Activated naive CD8-positive, alpha-beta T cell treated with anti-CD3 and anti-CD28 coated beads, Interleukin-2, amount 50 U/mL, for 24 hours (primary cell): Measurements from ENCODE around the gene KIAA1328.
"Not testable (repeated sequence)": the region's sequence is repeated elsewhere in the genome, so short reads cannot be mapped to it uniquely, and the experiment has no call there.

Source experiments
- ATAC-seq: fragments of 150-1000 bp; cut with Tn5 transposase; one replicate; pipeline ENCODE4 v1.10.0; 2021
- DNase-seq: peaks from one replicate; pipeline ENCODE4 v3.0.0; 2021
- H3K27ac Mint-ChIP-seq: one replicate; pipeline ENCODE4 v1.8.0; 2021; ENCODE audit warnings: mild to moderate bottlenecking, mixed read lengths
- H3K27me3 Mint-ChIP-seq: one replicate; pipeline ENCODE4 v1.8.0; 2021; ENCODE audit warnings: mixed read lengths
- H3K36me3 Mint-ChIP-seq: one replicate; pipeline ENCODE4 v1.8.0; 2021; ENCODE audit warnings: low read depth, mixed read lengths
- H3K4me1 Mint-ChIP-seq: one replicate; pipeline ENCODE4 v1.8.0; 2021; ENCODE audit warnings: mixed read lengths
- H3K4me3 Mint-ChIP-seq: one replicate; pipeline ENCODE4 v1.8.0; 2021; ENCODE audit warnings: mild to moderate bottlenecking, moderate library complexity, mixed read lengths
- H3K9me3 Mint-ChIP-seq: one replicate; pipeline ENCODE4 v1.8.0; 2021; ENCODE audit warnings: mixed read lengths

The KIAA1328 gene

DNA sequence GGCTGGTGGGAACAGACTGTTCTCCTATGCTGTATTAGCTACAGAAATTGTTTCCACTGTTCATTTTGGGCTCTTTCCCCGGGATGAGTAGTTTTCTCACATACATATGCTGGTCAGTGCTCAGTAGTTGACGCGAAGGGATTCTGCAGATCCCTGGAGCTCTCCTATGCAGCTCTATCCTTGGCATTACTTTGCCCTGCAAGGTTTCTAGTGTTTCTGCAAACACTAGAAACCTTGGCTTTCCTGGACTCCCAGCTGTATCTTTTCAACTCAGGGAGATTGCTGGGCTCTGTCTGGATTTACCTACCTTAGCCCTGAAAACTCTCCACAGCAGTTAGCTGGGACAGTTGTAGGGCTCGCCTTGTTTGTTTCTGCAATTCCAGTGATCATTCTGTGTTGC is 10.9 kb downstream of the KIAA1328 start:
- Mint-ChIP-seq H3K4me3 (no peak overlapping the region), H3K36me3 (peaks cover 44% of the 10 kb centered on the region), H3K9me3 (peaks cover 4% of the 10 kb centered on the region), H3K27ac (no peak overlapping the region), H3K27me3 (no peaks in the 10 kb centered on the region), H3K4me1 (no peaks in the 10 kb centered on the region)
- DNase-seq (no peak), ATAC-seq (no peak)

DNA sequence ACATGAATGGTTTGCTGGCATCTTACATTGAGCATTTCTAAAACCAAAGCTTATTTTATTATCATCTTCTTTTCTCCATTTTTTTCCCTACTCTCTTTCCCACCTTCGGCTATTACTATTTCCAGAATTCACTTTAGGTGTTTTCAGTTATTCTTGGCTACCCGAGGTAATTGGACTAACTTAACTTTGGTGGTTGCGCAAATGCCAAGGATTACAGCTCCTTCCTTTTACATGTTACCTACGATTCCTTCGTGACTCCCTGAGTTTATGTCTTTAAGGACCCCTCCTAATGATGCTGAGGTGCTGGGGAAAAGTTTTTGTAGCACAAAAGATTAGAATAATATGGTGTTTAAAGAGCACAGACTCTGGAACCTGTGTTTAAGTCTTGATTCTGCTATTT is 14.3 kb downstream of the KIAA1328 start:
- H3K9me3 Mint-ChIP-seq, result peaks cover 4% of the 10 kb centered on the region
- peaks cover 27% of the 10 kb centered on the region for H3K36me3 Mint-ChIP-seq
- H3K4me1 Mint-ChIP-seq, result no peaks in the 10 kb centered on the region
- no peak overlapping the region for H3K27ac Mint-ChIP-seq
- no peaks in the 10 kb centered on the region for H3K27me3 Mint-ChIP-seq
- ATAC-seq, result no peak
- no peak for DNase-seq
- H3K4me3 Mint-ChIP-seq, result no peak overlapping the region

DNA sequence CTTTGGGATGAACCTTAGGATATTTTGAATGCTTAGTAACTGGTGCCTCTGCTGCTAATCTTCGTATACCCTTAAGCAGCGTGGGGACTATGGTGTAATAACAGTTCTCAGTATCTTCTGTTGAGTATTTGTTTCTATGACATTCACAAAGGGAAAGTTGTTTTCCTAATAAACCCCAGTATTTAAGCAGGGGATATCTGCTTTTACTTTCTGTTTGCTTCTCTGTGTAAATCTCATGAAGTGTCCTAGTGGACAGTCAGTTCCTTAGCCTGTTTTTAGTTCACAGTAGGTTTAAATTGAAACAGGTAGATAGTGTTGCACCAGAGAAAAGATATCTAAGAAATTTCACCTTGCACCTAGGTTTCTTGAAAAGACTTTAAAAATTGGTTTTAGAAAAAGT is 14.9 kb downstream of the KIAA1328 start:
- H3K27me3 Mint-ChIP-seq, result no peaks in the 10 kb centered on the region
- DNase-seq, result no peak
- H3K4me3 Mint-ChIP-seq, result no peak overlapping the region
- no peaks in the 10 kb centered on the region for H3K4me1 Mint-ChIP-seq
- no peak for ATAC-seq
- peaks cover 23% of the 10 kb centered on the region for H3K36me3 Mint-ChIP-seq
- H3K27ac Mint-ChIP-seq, result no peak overlapping the region
- peaks cover 4% of the 10 kb centered on the region for H3K9me3 Mint-ChIP-seq

DNA sequence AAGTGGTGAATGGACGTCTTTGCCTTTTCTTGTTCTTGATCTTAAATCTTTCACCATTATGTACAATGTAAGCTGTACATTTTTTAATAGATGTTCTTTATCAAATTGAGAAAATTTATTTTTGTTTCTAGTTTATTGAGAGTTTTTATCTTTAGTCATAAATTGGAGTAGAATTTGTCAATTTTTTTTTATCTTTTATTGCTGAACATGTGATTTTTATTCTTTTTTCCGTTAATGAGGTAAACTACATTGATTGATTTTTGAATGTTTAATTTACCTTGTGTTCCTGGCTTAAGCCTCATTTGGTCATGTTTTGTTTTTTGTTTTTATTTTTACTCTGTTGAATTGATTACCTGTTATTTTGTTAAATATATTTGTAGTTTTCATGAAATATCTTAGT is 19.7 kb downstream of the KIAA1328 start:
- H3K27ac Mint-ChIP-seq, result no peak overlapping the region
- H3K4me1 Mint-ChIP-seq, result no peaks in the 10 kb centered on the region
- ATAC-seq (no peak), DNase-seq (no peak)
- peaks cover 30% of the 10 kb centered on the region for H3K36me3 Mint-ChIP-seq
- no peaks in the 10 kb centered on the region for H3K27me3 Mint-ChIP-seq
- peaks cover 11% of the 10 kb centered on the region for H3K9me3 Mint-ChIP-seq
- no peak overlapping the region for H3K4me3 Mint-ChIP-seq

DNA sequence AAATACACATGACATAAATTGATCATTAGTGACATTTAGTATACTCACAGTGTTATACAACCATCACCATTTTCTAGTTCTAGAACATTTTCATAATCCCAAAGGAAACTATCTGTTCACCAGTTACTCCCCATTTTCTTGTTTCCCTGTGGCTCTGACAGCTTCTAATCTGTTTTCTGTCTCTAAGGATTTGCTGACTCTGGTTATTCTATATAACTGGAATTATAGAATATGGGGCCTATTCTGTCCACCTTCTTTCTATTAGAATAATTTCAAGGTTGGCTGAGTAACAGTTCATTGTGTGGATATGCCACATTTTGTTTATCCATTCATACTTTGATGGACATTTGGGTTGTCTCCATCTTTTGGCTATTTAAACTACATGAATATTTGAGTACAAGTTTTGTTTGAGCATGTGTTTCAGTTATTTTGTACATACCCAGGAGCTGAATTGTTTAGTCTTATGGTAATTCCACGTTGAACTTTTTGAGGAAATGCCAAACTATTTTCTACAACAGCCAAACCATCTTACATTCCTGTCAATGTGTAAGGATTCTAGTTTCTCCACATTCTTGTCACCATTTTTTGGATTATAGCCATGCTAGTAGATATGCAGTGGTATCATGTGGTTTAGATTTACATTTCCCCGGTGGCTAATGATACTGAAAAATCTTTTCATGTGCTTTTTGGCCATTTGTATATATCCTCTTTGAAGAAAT is 20.5 kb downstream of the KIAA1328 start:
- no peaks in the 10 kb centered on the region for H3K27me3 Mint-ChIP-seq
- ATAC-seq (no peak), DNase-seq (no peak)
- H3K27ac Mint-ChIP-seq, result no peak overlapping the region
- H3K4me1 Mint-ChIP-seq, result no peaks in the 10 kb centered on the region
- no peak overlapping the region for H3K4me3 Mint-ChIP-seq
- peaks cover 37% of the 10 kb centered on the region for H3K36me3 Mint-ChIP-seq
- H3K9me3 Mint-ChIP-seq, result peaks cover 11% of the 10 kb centered on the region

DNA sequence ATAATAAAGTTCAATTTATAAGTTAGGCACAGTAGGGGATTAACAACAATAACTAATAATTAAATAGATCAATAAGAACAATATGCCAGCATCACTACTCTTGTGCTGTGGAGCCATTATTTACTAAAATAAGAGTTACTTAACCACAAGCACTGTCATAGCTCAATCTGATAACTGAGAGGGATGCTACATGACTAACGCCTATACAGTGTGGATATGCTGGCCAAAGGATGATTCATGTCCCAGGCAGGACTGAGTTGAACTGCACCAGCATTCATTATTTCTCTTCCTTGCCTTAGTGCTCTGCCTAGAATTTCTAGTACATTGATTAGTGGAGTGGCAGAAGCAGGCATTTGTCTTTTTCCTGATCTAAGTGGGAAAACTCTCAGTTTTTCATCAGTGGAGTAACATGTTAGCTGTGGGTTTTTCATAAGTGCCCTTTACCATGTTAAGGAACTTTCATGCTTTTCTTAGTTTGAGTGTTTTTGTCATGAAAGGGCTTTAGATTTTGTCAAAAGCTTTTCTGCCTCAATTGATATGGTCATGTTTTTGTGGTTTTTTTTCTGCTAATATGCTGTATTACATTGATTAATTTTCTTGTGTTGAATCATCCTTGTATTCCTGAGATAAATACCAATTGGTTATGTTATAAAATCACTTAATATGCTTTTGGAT is 21.7 kb downstream of the KIAA1328 start:
- H3K4me3 Mint-ChIP-seq, result no peak overlapping the region
- no peaks in the 10 kb centered on the region for H3K27me3 Mint-ChIP-seq
- H3K9me3 Mint-ChIP-seq, result peaks cover 11% of the 10 kb centered on the region
- no peaks in the 10 kb centered on the region for H3K4me1 Mint-ChIP-seq
- H3K36me3 Mint-ChIP-seq, result peaks cover 42% of the 10 kb centered on the region
- H3K27ac Mint-ChIP-seq, result no peak overlapping the region
- DNase-seq (no peak), ATAC-seq (peak; percentile 97)

DNA sequence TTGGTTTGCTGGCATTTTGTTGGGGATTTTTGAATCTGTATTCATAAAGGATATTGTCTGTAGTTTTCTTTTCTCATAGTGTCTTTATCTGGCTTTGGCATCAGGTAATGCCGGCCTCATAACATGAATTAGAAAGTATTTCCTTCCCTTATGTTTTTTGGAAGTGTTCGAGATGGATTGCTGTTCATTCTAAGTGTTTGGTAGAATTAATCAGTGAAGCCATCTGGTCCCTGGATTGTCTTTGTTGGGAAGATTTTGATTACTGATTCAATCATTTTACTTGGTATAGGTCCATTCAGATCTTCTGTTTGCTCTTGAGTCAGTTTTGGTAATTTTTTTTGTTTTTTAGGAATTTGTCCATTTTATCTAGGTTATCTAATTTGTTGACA is 22.3 kb downstream of the KIAA1328 start:
- ATAC-seq, result no peak
- no peak for DNase-seq
- Mint-ChIP-seq H3K4me1 (no peaks in the 10 kb centered on the region), H3K27ac (no peak overlapping the region), H3K36me3 (peaks cover 46% of the 10 kb centered on the region), H3K27me3 (no peaks in the 10 kb centered on the region), H3K9me3 (peaks cover 11% of the 10 kb centered on the region), H3K4me3 (no peak overlapping the region)

DNA sequence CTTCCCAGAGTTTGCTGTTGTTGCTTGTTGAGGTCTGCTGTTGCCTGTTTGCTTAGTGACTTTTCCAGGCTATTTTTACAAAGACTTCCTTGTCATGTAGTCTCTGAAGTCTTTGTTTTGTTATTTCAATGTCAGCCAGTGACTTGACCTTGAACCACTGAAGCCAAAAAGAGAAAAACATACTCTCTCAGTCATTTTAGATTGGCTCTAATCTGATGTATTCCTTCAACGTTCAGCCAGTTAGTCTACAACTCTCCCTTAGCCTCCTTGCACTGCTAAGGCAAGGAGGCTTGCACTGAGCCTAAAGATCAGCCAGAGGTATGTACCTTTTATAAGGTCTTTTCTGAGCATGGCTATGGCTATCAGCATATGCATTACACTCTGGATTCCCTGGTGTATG is 27.9 kb downstream of the KIAA1328 start:
- Mint-ChIP-seq H3K9me3 (peaks cover 10% of the 10 kb centered on the region), H3K4me1 (no peaks in the 10 kb centered on the region), H3K27ac (no peak overlapping the region), H3K36me3 (peaks cover 39% of the 10 kb centered on the region), H3K27me3 (no peaks in the 10 kb centered on the region), H3K4me3 (no peak overlapping the region)
- ATAC-seq (no peak), DNase-seq (no peak)

DNA sequence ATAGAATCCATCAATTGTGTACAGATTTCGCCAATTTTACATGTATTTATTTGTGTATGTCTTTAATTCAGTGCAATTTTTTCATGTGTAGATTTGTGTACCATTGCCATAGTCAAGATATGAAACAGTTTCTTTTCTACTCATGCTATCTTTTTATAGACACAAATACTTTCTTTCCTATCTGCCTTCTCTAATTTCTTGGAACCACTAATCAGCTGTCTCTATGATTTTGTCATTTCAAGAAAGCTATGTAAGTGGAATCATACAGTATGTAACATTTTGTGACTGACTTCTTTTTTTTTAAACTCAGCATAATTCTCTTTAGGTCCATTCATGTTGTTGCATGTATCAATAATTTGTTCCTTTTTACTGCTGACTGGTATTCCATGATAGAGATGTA is 33.3 kb downstream of the KIAA1328 start:
- Mint-ChIP-seq H3K27me3 (no peaks in the 10 kb centered on the region), H3K9me3 (no peaks in the 10 kb centered on the region), H3K4me3 (no peak overlapping the region), H3K27ac (no peak overlapping the region), H3K4me1 (peaks cover 5% of the 10 kb centered on the region), H3K36me3 (peaks cover 17% of the 10 kb centered on the region)
- DNase-seq (no peak), ATAC-seq (no peak)

DNA sequence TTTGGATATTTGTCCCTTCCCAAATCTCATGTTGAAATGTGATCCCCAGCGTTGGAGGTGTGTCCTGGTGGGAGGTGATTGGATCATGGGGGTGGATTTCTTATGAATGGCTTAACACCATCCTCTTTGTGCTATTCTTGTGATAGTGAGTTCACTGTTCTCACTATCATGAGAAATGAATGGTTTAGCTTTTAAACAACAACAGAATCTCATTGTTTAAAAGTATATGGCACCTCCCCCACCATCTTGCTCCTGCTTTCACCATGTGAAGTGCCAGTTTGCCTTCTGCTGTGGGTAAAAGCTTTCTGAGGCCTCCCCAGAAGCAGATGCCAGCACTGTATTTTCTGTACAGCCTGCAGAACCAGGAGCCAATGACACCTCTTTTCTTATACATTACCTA is 38.1 kb downstream of the KIAA1328 start:
- Mint-ChIP-seq H3K4me1 (peaks cover 4% of the 10 kb centered on the region), H3K36me3 (peaks cover 27% of the 10 kb centered on the region), H3K4me3 (no peak overlapping the region), H3K27me3 (no peaks in the 10 kb centered on the region), H3K27ac (no peak overlapping the region), H3K9me3 (no peaks in the 10 kb centered on the region)
- DNase-seq (no peak), ATAC-seq (no peak)

DNA sequence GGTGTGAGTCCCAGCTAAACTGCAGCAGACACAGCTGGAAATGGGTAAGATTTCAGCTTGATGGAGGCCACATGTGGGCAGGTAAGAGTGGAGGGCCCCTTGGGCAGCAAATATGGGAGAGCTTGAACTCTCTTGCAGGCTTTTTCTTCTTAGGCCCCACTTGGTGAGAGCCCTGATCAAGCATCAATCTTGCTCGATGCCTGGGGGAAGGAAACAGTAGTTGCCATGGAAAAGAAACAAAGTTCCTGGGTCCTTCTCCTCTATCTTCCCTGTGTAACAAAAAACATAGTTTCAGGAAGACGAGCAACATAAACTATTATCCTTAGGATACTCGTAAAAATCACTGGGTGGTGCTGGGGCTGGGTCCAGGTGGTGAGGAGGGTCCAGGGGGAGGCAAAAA is 42.9 kb downstream of the KIAA1328 start:
- no peak for ATAC-seq
- H3K36me3 Mint-ChIP-seq, result peaks cover 46% of the 10 kb centered on the region
- H3K27ac Mint-ChIP-seq, result no peak overlapping the region
- peaks cover 7% of the 10 kb centered on the region for H3K4me1 Mint-ChIP-seq
- H3K9me3 Mint-ChIP-seq, result peaks cover 13% of the 10 kb centered on the region
- H3K27me3 Mint-ChIP-seq, result no peaks in the 10 kb centered on the region
- DNase-seq, result no peak
- H3K4me3 Mint-ChIP-seq, result no peak overlapping the region

DNA sequence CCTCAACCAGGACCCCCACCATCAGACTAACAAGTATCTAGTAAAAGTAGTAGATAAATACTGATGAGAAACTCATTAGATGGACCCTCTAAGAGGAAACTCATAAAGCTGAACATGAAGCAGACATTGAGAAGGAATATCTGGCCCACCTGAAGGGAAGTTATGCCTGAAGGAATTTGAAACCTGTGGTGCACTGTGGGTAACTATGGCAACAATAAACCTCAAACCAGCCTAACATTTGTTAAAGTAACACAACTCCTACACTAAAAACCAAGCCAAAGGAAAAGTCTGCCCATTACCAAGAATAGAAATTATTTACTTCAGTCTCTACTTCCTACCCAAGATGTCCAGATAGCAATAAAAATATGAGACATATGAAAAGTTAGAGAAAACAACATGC is 43.4 kb downstream of the KIAA1328 start:
- no peaks in the 10 kb centered on the region for H3K27me3 Mint-ChIP-seq
- peaks cover 49% of the 10 kb centered on the region for H3K36me3 Mint-ChIP-seq
- peaks cover 13% of the 10 kb centered on the region for H3K9me3 Mint-ChIP-seq

DNA sequence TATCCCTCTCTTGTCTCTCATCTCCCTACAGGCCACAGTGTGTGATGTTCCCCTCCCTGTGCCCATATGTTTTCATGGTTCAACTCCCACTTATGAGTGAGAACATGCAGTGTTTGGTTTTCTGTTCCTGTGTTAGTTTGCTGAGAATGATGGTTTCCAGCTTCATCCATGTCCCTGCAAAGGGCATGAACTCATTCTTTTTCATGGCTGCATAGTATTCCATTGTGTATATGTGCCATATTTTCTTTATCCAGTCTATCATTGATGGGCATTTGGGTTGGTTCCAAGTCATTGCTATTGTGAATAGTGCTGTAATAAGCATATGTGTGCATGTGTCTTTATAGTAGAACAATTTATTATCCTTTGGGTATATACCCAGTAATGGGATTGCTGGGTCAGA is 44.9 kb downstream of the KIAA1328 start:
- not testable (repeated sequence) for H3K27me3 Mint-ChIP-seq, H3K4me3 Mint-ChIP-seq, ATAC-seq, DNase-seq, H3K4me1 Mint-ChIP-seq, H3K27ac Mint-ChIP-seq
- H3K36me3 Mint-ChIP-seq, result peaks cover 56% of the 10 kb centered on the region
- peaks cover 22% of the 10 kb centered on the region for H3K9me3 Mint-ChIP-seq

More for the DNA sequence above, 43.4 kb downstream of the KIAA1328 start:
- ATAC-seq, result no peak
- Mint-ChIP-seq H3K4me1 (peaks cover 7% of the 10 kb centered on the region), H3K27ac (no peak overlapping the region), H3K4me3 (no peak overlapping the region)
- DNase-seq, result no peak

DNA sequence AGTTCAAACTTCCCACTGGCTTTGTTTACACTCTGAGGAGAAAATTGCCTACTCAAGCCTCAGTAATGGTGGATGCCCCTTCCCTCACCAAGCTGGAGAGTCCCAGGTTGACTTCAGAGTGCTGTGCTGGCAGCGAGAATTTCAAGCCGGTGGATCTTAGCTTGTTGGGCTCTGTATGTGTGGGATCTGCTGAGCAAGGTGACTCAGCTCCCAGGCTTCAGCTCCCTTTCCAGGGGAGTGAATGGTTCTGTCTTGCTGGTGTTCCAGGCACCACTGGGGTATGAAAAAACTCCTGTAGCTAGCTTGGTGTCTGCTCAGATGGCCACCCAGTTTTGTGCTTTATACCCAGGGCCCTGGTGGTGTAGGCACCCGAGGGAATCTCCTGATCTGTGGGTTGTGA is 50.9 kb downstream of the KIAA1328 start:
- peaks cover 38% of the 10 kb centered on the region for H3K36me3 Mint-ChIP-seq
- H3K4me3 Mint-ChIP-seq, H3K4me1 Mint-ChIP-seq, ATAC-seq, H3K27ac Mint-ChIP-seq, DNase-seq, H3K27me3 Mint-ChIP-seq: not testable (repeated sequence)
- peaks cover 22% of the 10 kb centered on the region for H3K9me3 Mint-ChIP-seq

DNA sequence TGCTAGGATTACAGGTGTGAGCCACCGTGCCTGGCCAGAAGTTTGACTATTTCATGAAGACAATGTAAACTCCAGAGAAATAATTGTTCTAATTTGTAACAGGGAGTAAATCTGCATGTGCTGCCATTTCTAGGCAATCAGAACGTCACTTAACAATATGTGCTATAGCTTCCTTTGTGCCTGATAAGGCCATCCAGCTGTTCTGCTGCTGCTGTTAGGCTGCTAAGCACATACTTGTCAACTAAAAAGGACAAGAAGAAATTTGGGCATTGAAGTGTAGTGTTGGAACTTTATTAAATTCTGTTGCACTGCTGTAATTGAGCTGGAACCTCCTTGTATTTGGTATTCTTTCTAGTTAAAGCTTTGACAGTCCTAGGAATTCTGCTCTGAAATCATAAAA is 57.1 kb downstream of the KIAA1328 start:
- no peak overlapping the region for H3K27ac Mint-ChIP-seq
- ATAC-seq (no peak), DNase-seq (no peak)
- no peaks in the 10 kb centered on the region for H3K27me3 Mint-ChIP-seq
- H3K36me3 Mint-ChIP-seq, result peaks cover 21% of the 10 kb centered on the region
- peaks cover 2% of the 10 kb centered on the region for H3K4me1 Mint-ChIP-seq
- no peak overlapping the region for H3K4me3 Mint-ChIP-seq
- no peaks in the 10 kb centered on the region for H3K9me3 Mint-ChIP-seq
